Fibroblast of villous mesenchyme (primary cell): ENCODE results near the gene OTUD6A. TPM values are rescaled to one million over a fixed set of nuclear protein-coding genes. Genes with fewer than 3 reads are reported as not detected.

Experiments
- DNase-seq: peaks from one replicate; pipeline ENCODE4 v3.0.0-alpha.2; 2010; ENCODE audit warnings: low read depth
- H3K4me3 ChIP-seq: 2 replicates; pipeline ENCODE4 v1.5.1; 2011; ENCODE audit warnings: low read depth, mild to moderate bottlenecking, low read length
- total RNA-seq: library from RNA; depleted of rRNA; stranded (reverse); fragments of >200 nt; gene quantifications from 2 replicates; pipeline ENCODE4 v1.2.3, GENCODE V29; 2012
- TF ChIP-seq, protein P1 (sequence below): IDR thresholded peaks from 2 replicates; pipeline ENCODE4 v1.5.1; 2012; ENCODE audit warnings: low read depth, mild to moderate bottlenecking, low read length; ENCODE audit not compliant: insufficient read depth

Gene OTUD6A
- total RNA-seq, 1 donor: not detected

GRCh38 chrX:70043685-70044084 is 18.6 kb upstream of the OTUD6A start:
- TF ChIP-seq, protein P1, sequence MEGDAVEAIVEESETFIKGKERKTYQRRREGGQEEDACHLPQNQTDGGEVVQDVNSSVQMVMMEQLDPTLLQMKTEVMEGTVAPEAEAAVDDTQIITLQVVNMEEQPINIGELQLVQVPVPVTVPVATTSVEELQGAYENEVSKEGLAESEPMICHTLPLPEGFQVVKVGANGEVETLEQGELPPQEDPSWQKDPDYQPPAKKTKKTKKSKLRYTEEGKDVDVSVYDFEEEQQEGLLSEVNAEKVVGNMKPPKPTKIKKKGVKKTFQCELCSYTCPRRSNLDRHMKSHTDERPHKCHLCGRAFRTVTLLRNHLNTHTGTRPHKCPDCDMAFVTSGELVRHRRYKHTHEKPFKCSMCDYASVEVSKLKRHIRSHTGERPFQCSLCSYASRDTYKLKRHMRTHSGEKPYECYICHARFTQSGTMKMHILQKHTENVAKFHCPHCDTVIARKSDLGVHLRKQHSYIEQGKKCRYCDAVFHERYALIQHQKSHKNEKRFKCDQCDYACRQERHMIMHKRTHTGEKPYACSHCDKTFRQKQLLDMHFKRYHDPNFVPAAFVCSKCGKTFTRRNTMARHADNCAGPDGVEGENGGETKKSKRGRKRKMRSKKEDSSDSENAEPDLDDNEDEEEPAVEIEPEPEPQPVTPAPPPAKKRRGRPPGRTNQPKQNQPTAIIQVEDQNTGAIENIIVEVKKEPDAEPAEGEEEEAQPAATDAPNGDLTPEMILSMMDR: no peak
- no peak overlapping the region for H3K4me3 ChIP-seq
- no peak for DNase-seq

DNA sequence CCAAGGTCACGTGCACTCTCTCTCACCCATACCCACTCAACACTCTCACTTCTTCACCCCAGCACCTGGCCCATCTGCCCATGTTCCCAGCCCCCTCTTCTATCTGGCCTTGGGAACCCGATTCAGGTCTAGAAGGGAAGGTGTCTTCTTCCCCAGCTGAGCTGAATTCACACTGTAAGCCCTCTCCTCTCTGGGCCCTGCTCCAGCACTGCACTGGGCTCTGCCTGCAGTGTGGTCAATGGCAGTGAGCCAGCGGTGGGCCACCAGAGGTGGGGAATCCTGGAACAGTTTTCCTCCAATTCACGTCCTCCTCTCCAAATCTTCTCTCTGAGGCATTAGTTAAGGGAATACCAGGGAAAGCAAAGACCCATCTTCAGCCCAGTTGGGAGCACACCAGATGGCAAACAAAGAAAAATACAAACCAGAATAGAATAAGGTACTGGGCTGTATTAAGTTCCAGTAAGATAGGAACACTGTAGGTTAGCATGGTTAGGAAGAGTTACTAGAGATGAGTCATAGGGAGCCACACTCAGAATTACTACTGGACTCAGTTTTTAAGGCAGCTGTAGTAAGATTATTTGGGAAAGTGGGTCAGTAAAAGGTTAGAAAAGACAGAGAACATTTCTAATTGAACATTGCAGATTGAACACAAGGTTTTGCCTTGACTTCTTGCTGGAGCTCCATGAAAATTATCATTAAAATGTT is 17.6 kb upstream of the OTUD6A start:
- peak; percentile 10 for DNase-seq
- TF ChIP-seq, protein P1: no peak
- H3K4me3 ChIP-seq: no peak overlapping the region

DNA sequence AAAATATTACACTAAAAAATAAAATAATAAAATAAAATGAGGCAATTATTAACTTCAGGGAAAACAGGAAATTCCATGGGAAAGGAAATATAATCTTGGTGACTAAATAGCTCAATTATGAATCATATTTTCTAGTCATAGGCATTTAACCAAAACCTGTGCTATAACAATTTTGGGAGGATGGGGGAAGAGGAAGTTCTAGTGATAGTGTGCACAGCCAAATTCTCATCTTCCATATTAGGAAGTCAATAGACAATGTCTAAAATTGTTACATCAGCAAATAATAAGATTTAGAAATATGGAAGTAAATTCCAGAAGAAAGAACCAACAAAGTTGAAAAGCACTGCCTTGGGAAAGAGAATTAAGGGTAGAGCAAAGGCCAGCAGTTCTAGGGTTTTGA is 15.3 kb upstream of the OTUD6A start:
- H3K4me3 ChIP-seq: no peak overlapping the region
- DNase-seq: no peak
- TF ChIP-seq, protein P1: no peak

GRCh38 chrX:70049406-70049805 is 12.9 kb upstream of the OTUD6A start:
- TF ChIP-seq, protein P1: no peak
- no peak for DNase-seq
- no peak overlapping the region for H3K4me3 ChIP-seq

DNA sequence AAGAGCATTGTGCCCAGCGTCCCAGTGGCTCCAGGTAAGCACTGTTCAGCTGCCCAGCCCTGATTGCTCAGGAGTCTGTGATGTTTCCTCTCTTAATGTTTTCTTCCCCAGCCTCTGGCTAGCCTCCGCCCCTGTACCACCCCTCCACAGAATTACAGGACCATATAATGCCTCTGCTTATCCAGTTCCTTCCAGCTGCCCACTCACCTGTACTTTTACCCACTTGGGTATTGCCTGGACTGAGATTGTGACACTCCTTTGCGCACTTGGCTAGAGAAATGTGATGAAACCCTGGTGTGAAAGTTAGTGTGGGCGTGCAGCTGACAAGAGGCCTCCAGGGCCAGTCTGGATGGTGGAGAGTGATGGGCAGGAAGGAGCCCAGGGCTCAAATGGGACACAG is 12.3 kb upstream of the OTUD6A start, which contains the start of gene AWAT2:
AWAT2 (minus strand) TSS at position 14 of the 400 bp plus-strand sequence; CDS start at position 8, 6 bp downstream.
- TF ChIP-seq, protein P1: no peak
- no peak for DNase-seq
- no peak within 1 kb of the TSS for H3K4me3 ChIP-seq

DNA sequence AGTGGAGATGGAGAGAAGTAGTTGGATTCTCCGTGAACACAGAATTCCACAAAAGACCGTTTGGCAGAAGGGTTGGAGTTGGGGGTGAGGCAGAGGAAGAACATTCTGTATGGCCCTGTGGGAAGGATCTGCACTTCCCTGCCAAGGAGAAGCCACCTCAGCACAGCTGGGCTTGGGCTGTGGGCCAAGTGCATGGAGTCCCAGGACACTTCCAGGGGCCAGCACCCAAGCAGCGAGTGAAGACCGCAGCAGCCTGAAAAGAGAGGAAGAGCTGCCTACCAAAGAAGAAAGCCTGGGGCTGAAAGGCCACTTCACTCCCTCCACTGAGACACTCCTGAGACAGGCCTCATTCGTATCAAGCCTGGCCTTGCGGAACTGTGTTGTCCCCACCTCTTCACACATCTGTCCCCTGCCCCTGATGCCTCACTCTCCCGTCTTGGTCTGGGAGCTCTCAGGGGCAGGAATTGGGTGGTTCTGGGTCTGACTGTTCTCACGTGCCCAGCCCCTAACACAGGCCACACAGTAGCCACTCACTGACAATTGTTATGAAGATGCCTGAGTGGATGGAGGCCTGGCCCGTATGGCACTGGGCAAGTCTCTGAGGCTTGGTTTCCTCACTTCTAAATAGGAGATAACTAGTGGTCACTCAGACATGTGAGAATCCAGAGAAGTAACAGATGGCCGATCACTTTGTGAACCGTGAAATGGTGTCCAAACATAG is 9.2 kb upstream of the OTUD6A start:
- no peak overlapping the region for H3K4me3 ChIP-seq
- no peak for DNase-seq
- TF ChIP-seq, protein P1: no peak
